HG02973 (cell line): ENCODE measurements around the gene TFCP2.

ENCODE experiments used
- ATAC-seq: cut with Tn5 transposase; IDR thresholded peaks from one replicate; pipeline ENCODE4 v1.9.1; 2021; ENCODE audit warnings: moderate library complexity; ENCODE audit not compliant: unreplicated experiment

Gene TFCP2

GRCh38 chr12:51197736-51198567 is 25.0 kb upstream of the TFCP2 start:
- ATAC-seq: no peak

- no peak for ATAC-seq
Measured at GRCh38 chr12:51196547-51196946, 23.6 kb upstream of the TFCP2 start.

- no peak for ATAC-seq
Measured at GRCh38 chr12:51195841-51196240, 22.9 kb upstream of the TFCP2 start.

GRCh38 chr12:51192284-51192671 is 19.3 kb upstream of the TFCP2 start:
- no peak for ATAC-seq

GRCh38 chr12:51191516-51192283 is 18.8 kb upstream of the TFCP2 start:
- ATAC-seq: no peak

- no peak for ATAC-seq
Measured at GRCh38 chr12:51190820-51191219, 17.9 kb upstream of the TFCP2 start.

- no peak for ATAC-seq
Measured at GRCh38 chr12:51189790-51190355, 16.9 kb upstream of the TFCP2 start.

GRCh38 chr12:51188359-51189051 is 15.6 kb upstream of the TFCP2 start:
- peak; percentile 45 for ATAC-seq

GRCh38 chr12:51187370-51187987 is 14.5 kb upstream of the TFCP2 start:
- no peak for ATAC-seq

GRCh38 chr12:51186465-51187085 is 13.6 kb upstream of the TFCP2 start:
- ATAC-seq: no peak

- ATAC-seq: no peak
Measured at GRCh38 chr12:51185171-51185717, 12.3 kb upstream of the TFCP2 start.

GRCh38 chr12:51183816-51184215 is 10.9 kb upstream of the TFCP2 start:
- no peak for ATAC-seq

- no peak for ATAC-seq
Measured at GRCh38 chr12:51183349-51183748, 10.4 kb upstream of the TFCP2 start.

- no peak for ATAC-seq
Measured at GRCh38 chr12:51181558-51181957, 8.6 kb upstream of the TFCP2 start.

GRCh38 chr12:51177897-51178296 is 5.0 kb upstream of the TFCP2 start:
- ATAC-seq: no peak

- ATAC-seq: no peak
Measured at GRCh38 chr12:51174501-51174900, 1.6 kb upstream of the TFCP2 start.

- ATAC-seq: peak; percentile 10
Measured at GRCh38 chr12:51171884-51172514, 936 bp downstream of the TFCP2 start.

GRCh38 chr12:51163795-51164194 is 9.1 kb downstream of the TFCP2 start:
- no peak for ATAC-seq

- ATAC-seq: no peak
Measured at GRCh38 chr12:51162217-51162616, 10.7 kb downstream of the TFCP2 start.
